Ovary (tissue), 9 donors: ENCODE results near the gene MKI67. TPM values are rescaled to one million over a fixed set of nuclear protein-coding genes. Genes with fewer than 3 reads are reported as not detected.

Experiments used
- DNase-seq, 5 donors: peaks; one replicate each; pipeline ENCODE4 v3.0.0-alpha.2; 2019 to 2020
- H3K27ac ChIP-seq, 2 donors: fragments of 200-600 bp; one replicate each; pipeline versions ENCODE4 v1.5.1 to v1.8.0; 2019 to 2022
- H3K27me3 ChIP-seq: fragments of 200-600 bp; one replicate; pipeline ENCODE4 v1.8.0; 2022
- H3K36me3 ChIP-seq: fragments of 200-600 bp; sonication (generic); one replicate; pipeline ENCODE4 v1.5.1; 2019
- H3K4me1 ChIP-seq: one replicate; pipeline ENCODE4 v1.8.1; 2013; ENCODE audit warnings: mild to moderate bottlenecking, moderate library complexity; ENCODE audit not compliant: insufficient read depth
- H3K4me3 ChIP-seq: fragments of 200-600 bp; sonication (generic); one replicate; pipeline ENCODE4 v1.5.1; 2017
- H3K9me3 ChIP-seq, 2 donors: fragments of 200-600 bp in 1 of 2; sonication (generic) in 1 of 2; one replicate each; pipeline versions ENCODE4 v1.5.1 to v1.8.1; 2013 to 2019; ENCODE audit warnings: mild to moderate bottlenecking in 1 of 2, moderate library complexity in 1 of 2
- CTCF ChIP-seq, 3 donors: fragments of 450-650 bp in 2 of 3; fragments of 200-600 bp in 1 of 3; IDR thresholded peaks; one replicate each; pipeline versions ENCODE4 v1.5.1 to v1.8.0; 2016 to 2022; ENCODE audit warnings: antibody characterized with exemption in 3 of 3, mild to moderate bottlenecking in 1 of 3
- EP300 ChIP-seq: sonication (generic); formaldehyde crosslinking; IDR thresholded peaks from one replicate; pipeline ENCODE4 v1.6.1; 2017; ENCODE audit warnings: antibody characterized with exemption
- POLR2A ChIP-seq: fragments of 450-650 bp; IDR thresholded peaks from one replicate; pipeline ENCODE4 v1.6.1; 2017; ENCODE audit warnings: antibody characterized with exemption, mild to moderate bottlenecking, moderate library complexity
- WGBS, 3 donors: extraction: QIAGEN DNeasy Blood & Tissue Kit in 1 of 3; methylation state at CpG; one replicate each; pipeline versions ENCODE4 v1.1.5 to v1.1.7; 2013 to 2017; 5-methylcytosine and 5-hydroxymethylcytosine counted together
- intact Hi-C, 4 donors: fragments of 100-400 bp; cut with DNase I; formaldehyde crosslinking; loops; one replicate each; pipeline versions ENCODE4 v1.11.0 to v1.15.1; 2022 to 2023
- polyA plus RNA-seq, 2 donors: library from polyadenylated mRNA; stranded (reverse); fragments of 200-250 nt in 1 of 2; fragments of 350-450 nt in 1 of 2; fragmentation: Illumina TruSeq in 1 of 2; extraction: RNeasy Lipid Tissue Mini Kit (QIAGEN cat#74804) in 1 of 2; gene quantifications; one replicate each; pipeline ENCODE4 v1.2.3, GENCODE V29; 2013 to 2014
- total RNA-seq, 7 donors: library from RNA; depleted of rRNA in 2 of 7; stranded (reverse); fragments of >200 nt in 2 of 7; fragmentation: NEBNext Ultra II Directional in 3 of 7; extraction: Animal tissue kit (Norgen Biotek cat#: 25700) in 3 of 7; gene quantifications; one replicate each; pipeline versions ENCODE4 v1.1.0 to v1.2.4, GENCODE V29; 2016 to 2023
- donor health status: DM: no; HTN: no; CAD: no; lungs with moderate emphysema.
- donor health status: DM: no; HTN: no; CAD: no.
- donor health status: Bipolar disorder and iron deficiency.
- donor health status: DM: yes; HTN: yes; CAD: no.
- donor health status: DM: no; HTN: no; CAD: no.
- donor health status: DM: yes; HTN: yes; CAD: no.

Gene MKI67
- total and polyA plus RNA-seq, 9 donors, result 0.10 to 3.6 (median 0.71) TPM; not detected in 1

- H3K4me3 ChIP-seq, result no peak overlapping the region
- WGBS, 3 donors, result 93 to 98% (median 97%) methylated on average over 5 of the region's 5 CpGs
- H3K9me3 ChIP-seq, result no peaks in the 10 kb centered on the region
- TF ChIP-seq EP300 (no peak), CTCF (IDR thresholded peaks at IDR 0.05) (no peak), POLR2A (no peak)
- H3K27ac ChIP-seq, result no peak overlapping the region
- intact Hi-C loops, result loop anchor here in 1 of 4 donors (10.0 kb wide), 1 partner anchor 170 kb away; the partner anchor contains the start of gene PTPRE
- DNase-seq, result no peak
- no peaks in the 10 kb centered on the region for H3K27me3 ChIP-seq
- H3K4me1 ChIP-seq, result no peaks in the 10 kb centered on the region
- no peaks in the 10 kb centered on the region for H3K36me3 ChIP-seq
These were observed 51.6 kb downstream of the MKI67 start for GRCh38 chr10:128074589-128074988.

GRCh38 chr10:128073890-128074289 lies 52.3 kb downstream of the MKI67 start:
- intact Hi-C loops, result loop anchor here in 1 of 4 donors (10.0 kb wide), 1 partner anchor 169 kb away; the partner anchor contains the start of gene PTPRE
- H3K27ac ChIP-seq, result no peak overlapping the region
- no peak overlapping the region for H3K4me3 ChIP-seq
- WGBS, 3 donors, result 87 to 91% (median 89%) methylated on average over 2 of the region's 2 CpGs
- DNase-seq, result no peak
- no peaks in the 10 kb centered on the region for H3K4me1 ChIP-seq
- no peaks in the 10 kb centered on the region for H3K27me3 ChIP-seq
- no peaks in the 10 kb centered on the region for H3K9me3 ChIP-seq
- no peaks in the 10 kb centered on the region for H3K36me3 ChIP-seq
- TF ChIP-seq EP300, result no peak
- TF ChIP-seq CTCF (IDR thresholded peaks at IDR 0.05), result no peak
- no peak for TF ChIP-seq POLR2A

DNA sequence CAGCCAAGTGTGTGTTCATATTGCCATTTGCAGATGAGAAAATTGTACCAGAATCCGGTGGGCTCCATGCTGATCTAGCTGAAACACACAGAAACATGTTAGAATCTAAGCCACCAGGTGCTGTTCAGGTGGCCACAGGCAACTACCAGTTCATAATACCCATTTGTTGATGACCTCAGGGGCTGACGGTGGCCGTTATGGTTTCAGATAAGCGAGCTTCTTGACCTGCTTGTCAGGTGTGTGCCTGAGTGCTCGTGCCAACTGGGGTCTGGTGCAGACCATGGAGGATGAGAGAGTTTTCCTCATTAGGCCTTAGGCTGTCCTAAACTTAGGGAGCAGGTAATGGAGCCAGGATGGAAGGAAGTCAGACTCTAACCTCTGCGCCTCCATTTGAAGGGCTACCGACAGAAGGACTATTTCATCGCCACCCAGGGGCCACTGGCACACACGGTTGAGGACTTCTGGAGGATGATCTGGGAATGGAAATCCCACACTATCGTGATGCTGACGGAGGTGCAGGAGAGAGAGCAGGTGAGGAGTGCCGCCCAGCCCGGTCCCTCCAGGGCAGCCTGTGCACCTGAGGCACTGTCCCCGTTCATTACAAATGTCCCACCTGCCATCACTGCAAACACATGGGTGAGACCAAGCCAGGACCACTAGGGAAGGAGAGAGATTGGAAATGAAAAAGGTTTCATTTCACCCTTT lies 53.1 kb downstream of the MKI67 start:
- DNase-seq, result no peak
- H3K9me3 ChIP-seq, result no peaks in the 10 kb centered on the region
- H3K36me3 ChIP-seq, result no peaks in the 10 kb centered on the region
- WGBS, 3 donors, result 92 to 95% (median 92%) methylated on average over 14 of the region's 14 CpGs
- intact Hi-C loops, result loop anchor here in 1 of 4 donors (10.0 kb wide), 1 partner anchor 168 kb away; the partner anchor contains the start of gene PTPRE
- TF ChIP-seq CTCF (IDR thresholded peaks at IDR 0.05) (no peak), EP300 (no peak), POLR2A (no peak)
- H3K4me1 ChIP-seq, result no peaks in the 10 kb centered on the region
- no peak overlapping the region for H3K27ac ChIP-seq
- no peak overlapping the region for H3K4me3 ChIP-seq
- no peaks in the 10 kb centered on the region for H3K27me3 ChIP-seq

- no peaks in the 10 kb centered on the region for H3K4me1 ChIP-seq
- H3K4me3 ChIP-seq, result no peak overlapping the region
- no peaks in the 10 kb centered on the region for H3K9me3 ChIP-seq
- TF ChIP-seq EP300 (no peak), POLR2A (no peak), CTCF (IDR thresholded peaks at IDR 0.05) (no peak)
- intact Hi-C loops, result loop anchor here in 1 of 4 donors (10.0 kb wide), 1 partner anchor 167 kb away; the partner anchor contains the start of gene PTPRE
- H3K27ac ChIP-seq, result no peak overlapping the region
- no peaks in the 10 kb centered on the region for H3K27me3 ChIP-seq
- WGBS, 3 donors, result 57 to 68% (median 60%) methylated on average over 6 of the region's 6 CpGs
- H3K36me3 ChIP-seq, result no peaks in the 10 kb centered on the region
- no peak for DNase-seq
These were observed 54.2 kb downstream of the MKI67 start for GRCh38 chr10:128072046-128072445.
